ENCODE results near the gene FBXW9.

The FBXW9 gene

DNA sequence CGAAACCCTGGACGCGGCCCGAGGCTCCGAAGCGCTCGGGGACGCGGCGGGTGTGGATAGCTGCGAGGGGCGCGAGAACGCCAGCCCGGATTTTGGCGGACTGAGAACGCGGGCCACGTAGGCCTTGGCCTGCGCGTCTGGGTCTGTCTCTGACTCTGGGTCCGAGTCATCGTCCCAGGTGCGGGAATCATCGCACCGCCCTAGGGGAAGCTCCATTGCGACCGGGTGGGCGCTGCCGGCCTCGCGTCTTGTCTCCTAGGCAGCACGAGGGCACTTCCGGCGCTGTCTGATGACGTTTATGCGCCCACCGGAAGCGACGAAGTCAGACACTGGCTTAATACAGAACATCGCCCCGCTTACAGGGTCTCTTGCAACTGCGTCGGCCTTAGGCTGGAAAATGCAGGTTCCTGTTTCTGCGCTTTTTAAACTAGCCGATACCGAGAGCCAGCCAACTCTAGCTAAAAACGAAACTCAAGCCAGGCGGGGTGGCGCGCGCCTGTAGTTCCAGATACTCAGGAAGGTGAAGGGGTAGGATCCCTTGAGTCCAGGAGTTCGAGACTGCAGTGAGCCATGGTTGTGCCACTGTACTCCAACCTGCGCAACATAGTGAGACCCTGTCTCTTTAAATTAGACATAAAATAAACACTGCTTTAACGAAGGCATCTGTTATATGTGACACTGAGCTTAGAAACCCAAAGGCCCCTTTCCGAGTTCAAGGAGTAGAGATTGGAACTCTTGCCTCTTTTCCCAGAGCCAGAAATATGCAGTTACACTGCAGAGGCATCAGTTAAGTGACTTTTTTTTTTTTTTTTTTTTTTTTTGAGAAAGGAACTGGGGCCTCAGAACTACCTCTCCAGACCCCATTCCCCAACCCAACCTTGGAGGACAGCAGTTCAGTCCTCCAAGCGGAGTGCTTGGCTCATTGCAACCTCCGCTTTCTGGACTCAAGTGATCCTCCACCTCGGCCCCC, at the start of gene FBXW9:
Gene FBXW9, minus strand, starts transcription at position 266 of the 970 bp plus-strand sequence. Its CDS starts 50 bp downstream, at position 216.
- CTCF ChIA-PET: interaction anchor here (0.5 to 1.9 kb wide), 6 partner anchors 11 to 99 kb away, joined by 3 to 4 read pairs (median 4); no protein-coding TSS in a partner anchor
- POLR2A ChIA-PET: interaction anchor here (0.7 to 2.7 kb wide), 12 partner anchors 10 to 194 kb away, joined by 3 to 19 read pairs (median 4); partner anchors contain the start of genes DHPS, GCDH, GET3 and MAN2B1
- TF ChIP-seq BCL11A (tag by site-specific recombination; IDR thresholded peaks at IDR 0.05; ENCODE audit: low read depth) (no peak), SCRT1 (tag by site-specific recombination; IDR thresholded peaks at IDR 0.05; ENCODE audit: borderline replicate concordance) (no peak), ZNF624 (tag by site-specific recombination; IDR thresholded peaks at IDR 0.05) (no peak), ZNF132 (tag by site-specific recombination; IDR thresholded peaks at IDR 0.05; ENCODE audit: borderline replicate concordance) (no peak), ZBTB8A (tag by site-specific recombination; IDR thresholded peaks at IDR 0.05) (peak; percentile 80), ZNF501 (tag by site-specific recombination; IDR thresholded peaks at IDR 0.05) (peak; percentile 82; the same call in 1 of the 2 replicates), RBAK (tag by site-specific recombination; IDR thresholded peaks at IDR 0.05) (no peak), ZNF664 (tag by site-specific recombination; IDR thresholded peaks at IDR 0.05) (peak; percentile 33; the same call in 1 of the 2 replicates), ZBTB21 (tag by site-specific recombination; IDR thresholded peaks at IDR 0.05) (peak; percentile 89), ZSCAN30 (tag by site-specific recombination; IDR thresholded peaks at IDR 0.05) (peak; percentile 6; the same call in 1 of the 2 replicates), ZNF335 (tag by site-specific recombination; conservative IDR thresholded peaks at IDR 0.05) (peak; percentile 57), ZNF394 (tag by site-specific recombination; IDR thresholded peaks at IDR 0.05; ENCODE audit: borderline replicate concordance) (peak; percentile 54; the same call in 1 of the 2 replicates)
- TF ChIP-seq, protein P1, sequence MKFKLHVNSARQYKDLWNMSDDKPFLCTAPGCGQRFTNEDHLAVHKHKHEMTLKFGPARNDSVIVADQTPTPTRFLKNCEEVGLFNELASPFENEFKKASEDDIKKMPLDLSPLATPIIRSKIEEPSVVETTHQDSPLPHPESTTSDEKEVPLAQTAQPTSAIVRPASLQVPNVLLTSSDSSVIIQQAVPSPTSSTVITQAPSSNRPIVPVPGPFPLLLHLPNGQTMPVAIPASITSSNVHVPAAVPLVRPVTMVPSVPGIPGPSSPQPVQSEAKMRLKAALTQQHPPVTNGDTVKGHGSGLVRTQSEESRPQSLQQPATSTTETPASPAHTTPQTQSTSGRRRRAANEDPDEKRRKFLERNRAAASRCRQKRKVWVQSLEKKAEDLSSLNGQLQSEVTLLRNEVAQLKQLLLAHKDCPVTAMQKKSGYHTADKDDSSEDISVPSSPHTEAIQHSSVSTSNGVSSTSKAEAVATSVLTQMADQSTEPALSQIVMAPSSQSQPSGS (tag by site-specific recombination; IDR thresholded peaks at IDR 0.05; ENCODE audit: low read depth): 0 out of 2 replicates have a peak, but pooled peaks have one; percentile 9
- TF ChIP-seq, protein P2, sequence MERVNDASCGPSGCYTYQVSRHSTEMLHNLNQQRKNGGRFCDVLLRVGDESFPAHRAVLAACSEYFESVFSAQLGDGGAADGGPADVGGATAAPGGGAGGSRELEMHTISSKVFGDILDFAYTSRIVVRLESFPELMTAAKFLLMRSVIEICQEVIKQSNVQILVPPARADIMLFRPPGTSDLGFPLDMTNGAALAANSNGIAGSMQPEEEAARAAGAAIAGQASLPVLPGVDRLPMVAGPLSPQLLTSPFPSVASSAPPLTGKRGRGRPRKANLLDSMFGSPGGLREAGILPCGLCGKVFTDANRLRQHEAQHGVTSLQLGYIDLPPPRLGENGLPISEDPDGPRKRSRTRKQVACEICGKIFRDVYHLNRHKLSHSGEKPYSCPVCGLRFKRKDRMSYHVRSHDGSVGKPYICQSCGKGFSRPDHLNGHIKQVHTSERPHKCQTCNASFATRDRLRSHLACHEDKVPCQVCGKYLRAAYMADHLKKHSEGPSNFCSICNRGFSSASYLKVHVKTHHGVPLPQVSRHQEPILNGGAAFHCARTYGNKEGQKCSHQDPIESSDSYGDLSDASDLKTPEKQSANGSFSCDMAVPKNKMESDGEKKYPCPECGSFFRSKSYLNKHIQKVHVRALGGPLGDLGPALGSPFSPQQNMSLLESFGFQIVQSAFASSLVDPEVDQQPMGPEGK (tag by site-specific recombination; IDR thresholded peaks at IDR 0.05): 0 out of 2 replicates have a peak, but pooled peaks have one; percentile 38
- TF ChIP-seq, protein P3, sequence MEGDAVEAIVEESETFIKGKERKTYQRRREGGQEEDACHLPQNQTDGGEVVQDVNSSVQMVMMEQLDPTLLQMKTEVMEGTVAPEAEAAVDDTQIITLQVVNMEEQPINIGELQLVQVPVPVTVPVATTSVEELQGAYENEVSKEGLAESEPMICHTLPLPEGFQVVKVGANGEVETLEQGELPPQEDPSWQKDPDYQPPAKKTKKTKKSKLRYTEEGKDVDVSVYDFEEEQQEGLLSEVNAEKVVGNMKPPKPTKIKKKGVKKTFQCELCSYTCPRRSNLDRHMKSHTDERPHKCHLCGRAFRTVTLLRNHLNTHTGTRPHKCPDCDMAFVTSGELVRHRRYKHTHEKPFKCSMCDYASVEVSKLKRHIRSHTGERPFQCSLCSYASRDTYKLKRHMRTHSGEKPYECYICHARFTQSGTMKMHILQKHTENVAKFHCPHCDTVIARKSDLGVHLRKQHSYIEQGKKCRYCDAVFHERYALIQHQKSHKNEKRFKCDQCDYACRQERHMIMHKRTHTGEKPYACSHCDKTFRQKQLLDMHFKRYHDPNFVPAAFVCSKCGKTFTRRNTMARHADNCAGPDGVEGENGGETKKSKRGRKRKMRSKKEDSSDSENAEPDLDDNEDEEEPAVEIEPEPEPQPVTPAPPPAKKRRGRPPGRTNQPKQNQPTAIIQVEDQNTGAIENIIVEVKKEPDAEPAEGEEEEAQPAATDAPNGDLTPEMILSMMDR (tag by site-specific recombination; IDR thresholded peaks at IDR 0.05): peak; percentile 24; the same call in 1 of the 2 replicates
- TF ChIP-seq, protein P4, sequence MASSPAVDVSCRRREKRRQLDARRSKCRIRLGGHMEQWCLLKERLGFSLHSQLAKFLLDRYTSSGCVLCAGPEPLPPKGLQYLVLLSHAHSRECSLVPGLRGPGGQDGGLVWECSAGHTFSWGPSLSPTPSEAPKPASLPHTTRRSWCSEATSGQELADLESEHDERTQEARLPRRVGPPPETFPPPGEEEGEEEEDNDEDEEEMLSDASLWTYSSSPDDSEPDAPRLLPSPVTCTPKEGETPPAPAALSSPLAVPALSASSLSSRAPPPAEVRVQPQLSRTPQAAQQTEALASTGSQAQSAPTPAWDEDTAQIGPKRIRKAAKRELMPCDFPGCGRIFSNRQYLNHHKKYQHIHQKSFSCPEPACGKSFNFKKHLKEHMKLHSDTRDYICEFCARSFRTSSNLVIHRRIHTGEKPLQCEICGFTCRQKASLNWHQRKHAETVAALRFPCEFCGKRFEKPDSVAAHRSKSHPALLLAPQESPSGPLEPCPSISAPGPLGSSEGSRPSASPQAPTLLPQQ (tag by site-specific recombination; IDR thresholded peaks at IDR 0.05): peak; percentile 71
- TF ChIP-seq, protein P5, sequence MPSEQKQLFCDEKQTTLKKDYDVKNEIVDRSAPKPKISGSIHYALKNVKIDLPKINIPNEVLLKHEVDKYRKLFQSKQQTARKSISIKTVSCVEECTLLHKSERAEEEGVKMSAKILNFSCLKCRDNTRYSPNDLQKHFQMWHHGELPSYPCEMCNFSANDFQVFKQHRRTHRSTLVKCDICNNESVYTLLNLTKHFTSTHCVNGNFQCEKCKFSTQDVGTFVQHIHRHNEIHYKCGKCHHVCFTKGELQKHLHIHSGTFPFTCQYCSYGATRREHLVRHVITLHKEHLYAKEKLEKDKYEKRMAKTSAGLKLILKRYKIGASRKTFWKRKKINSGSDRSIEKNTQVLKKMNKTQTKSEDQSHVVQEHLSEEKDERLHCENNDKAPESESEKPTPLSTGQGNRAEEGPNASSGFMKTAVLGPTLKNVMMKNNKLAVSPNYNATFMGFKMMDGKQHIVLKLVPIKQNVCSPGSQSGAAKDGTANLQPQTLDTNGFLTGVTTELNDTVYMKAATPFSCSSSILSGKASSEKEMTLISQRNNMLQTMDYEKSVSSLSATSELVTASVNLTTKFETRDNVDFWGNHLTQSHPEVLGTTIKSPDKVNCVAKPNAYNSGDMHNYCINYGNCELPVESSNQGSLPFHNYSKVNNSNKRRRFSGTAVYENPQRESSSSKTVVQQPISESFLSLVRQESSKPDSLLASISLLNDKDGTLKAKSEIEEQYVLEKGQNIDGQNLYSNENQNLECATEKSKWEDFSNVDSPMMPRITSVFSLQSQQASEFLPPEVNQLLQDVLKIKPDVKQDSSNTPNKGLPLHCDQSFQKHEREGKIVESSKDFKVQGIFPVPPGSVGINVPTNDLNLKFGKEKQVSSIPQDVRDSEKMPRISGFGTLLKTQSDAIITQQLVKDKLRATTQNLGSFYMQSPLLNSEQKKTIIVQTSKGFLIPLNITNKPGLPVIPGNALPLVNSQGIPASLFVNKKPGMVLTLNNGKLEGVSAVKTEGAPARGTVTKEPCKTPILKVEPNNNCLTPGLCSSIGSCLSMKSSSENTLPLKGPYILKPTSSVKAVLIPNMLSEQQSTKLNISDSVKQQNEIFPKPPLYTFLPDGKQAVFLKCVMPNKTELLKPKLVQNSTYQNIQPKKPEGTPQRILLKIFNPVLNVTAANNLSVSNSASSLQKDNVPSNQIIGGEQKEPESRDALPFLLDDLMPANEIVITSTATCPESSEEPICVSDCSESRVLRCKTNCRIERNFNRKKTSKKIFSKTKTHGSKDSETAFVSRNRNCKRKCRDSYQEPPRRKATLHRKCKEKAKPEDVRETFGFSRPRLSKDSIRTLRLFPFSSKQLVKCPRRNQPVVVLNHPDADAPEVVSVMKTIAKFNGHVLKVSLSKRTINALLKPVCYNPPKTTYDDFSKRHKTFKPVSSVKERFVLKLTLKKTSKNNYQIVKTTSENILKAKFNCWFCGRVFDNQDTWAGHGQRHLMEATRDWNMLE (tag by site-specific recombination; conservative IDR thresholded peaks at IDR 0.05; ENCODE audit: low read depth): peak; percentile 63; the same call in 1 of the 2 replicates
- TF ChIP-seq, protein P6, sequence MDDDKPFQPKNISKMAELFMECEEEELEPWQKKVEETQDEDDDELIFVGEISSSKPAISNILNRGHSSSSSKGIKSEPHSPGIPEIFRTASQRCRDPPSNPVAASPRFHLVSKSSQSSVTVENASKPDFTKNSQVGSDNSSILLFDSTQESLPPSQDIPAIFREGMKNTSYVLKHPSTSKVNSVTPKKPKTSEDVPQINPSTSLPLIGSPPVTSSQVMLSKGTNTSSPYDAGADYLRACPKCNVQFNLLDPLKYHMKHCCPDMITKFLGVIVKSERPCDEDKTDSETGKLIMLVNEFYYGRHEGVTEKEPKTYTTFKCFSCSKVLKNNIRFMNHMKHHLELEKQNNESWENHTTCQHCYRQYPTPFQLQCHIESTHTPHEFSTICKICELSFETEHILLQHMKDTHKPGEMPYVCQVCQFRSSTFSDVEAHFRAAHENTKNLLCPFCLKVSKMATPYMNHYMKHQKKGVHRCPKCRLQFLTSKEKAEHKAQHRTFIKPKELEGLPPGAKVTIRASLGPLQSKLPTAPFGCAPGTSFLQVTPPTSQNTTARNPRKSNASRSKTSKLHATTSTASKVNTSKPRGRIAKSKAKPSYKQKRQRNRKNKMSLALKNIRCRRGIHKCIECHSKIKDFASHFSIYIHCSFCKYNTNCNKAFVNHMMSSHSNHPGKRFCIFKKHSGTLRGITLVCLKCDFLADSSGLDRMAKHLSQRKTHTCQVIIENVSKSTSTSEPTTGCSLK (tag by site-specific recombination; IDR thresholded peaks at IDR 0.05): no peak
- TF ChIP-seq, protein P7, sequence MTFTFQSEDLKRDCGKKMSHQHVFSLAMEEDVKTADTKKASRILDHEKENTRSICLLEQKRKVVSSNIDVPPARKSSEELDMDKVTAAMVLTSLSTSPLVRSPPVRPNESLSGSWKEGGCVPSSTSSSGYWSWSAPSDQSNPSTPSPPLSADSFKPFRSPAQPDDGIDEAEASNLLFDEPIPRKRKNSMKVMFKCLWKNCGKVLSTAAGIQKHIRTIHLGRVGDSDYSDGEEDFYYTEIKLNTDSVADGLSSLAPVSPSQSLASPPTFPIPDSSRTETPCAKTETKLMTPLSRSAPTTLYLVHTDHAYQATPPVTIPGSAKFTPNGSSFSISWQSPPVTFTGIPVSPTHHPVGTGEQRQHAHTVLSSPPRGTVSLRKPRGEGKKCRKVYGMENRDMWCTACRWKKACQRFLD (tag by site-specific recombination; IDR thresholded peaks at IDR 0.05): 0 out of 2 replicates have a peak, but pooled peaks have one; percentile 27

More for the DNA sequence above, at the start of gene FBXW9:
- Histone ChIP-seq H3K4me3 (ENCODE audit: low read depth, low read length) (peak within 1 kb of the TSS; percentile 84), H3K4me1 (ENCODE audit: control insufficient read depth, insufficient read depth, low read length) (no peaks in the 10 kb centered on the region), H3K36me3 (ENCODE audit: control insufficient read depth in 2 of 2, insufficient read depth in 1 of 2, low read length in 2 of 2) (peaks cover 16 to 48% of the 10 kb centered on the region in 2 experiments), H3K9me3 (ENCODE audit: control insufficient read depth, insufficient read depth, low read depth, low read length) (no peaks in the 10 kb centered on the region), H3K27ac (ENCODE audit: extremely low read depth, low read depth, low read length) (peak within 1 kb of the TSS; percentile 79)
